ENCODE measurements around the gene RAB9B.

- TF ChIP-seq CTCF (IDR thresholded peaks at IDR 0.05 in 4 of 5, conservative IDR thresholded peaks at IDR 0.05 in 1 of 5) = no peak
- no peak for TF ChIP-seq POLR2A (IDR thresholded peaks at IDR 0.05)
These were observed 34.4 kb downstream of the RAB9B start for GRCh38 chrX:103797691-103798090.
